Astrocyte of the cerebellum (primary cell): ENCODE measurements around the gene SLC23A1.

Experiments
- DNase-seq: peaks from one replicate; pipeline ENCODE4 v3.0.0-alpha.2; 2011; ENCODE audit warnings: low read depth
- H3K4me3 ChIP-seq: 2 replicates; pipeline ENCODE4 v1.5.1; 2011; ENCODE audit warnings: mild to moderate bottlenecking, low read depth, low read length, moderate library complexity
- in situ Hi-C: cut with HindIII; loops from 2 replicates; pipeline ENCODE4 v1.10.0; 2017; ENCODE audit warnings: low sequenced_read_pairs
- TF ChIP-seq, protein P1 (sequence below): IDR thresholded peaks from 2 replicates; pipeline ENCODE4 v1.5.1; 2012; ENCODE audit warnings: low read length, low read depth, moderate library complexity, mild to moderate bottlenecking; ENCODE audit errors: missing control alignments

The SLC23A1 gene

DNA sequence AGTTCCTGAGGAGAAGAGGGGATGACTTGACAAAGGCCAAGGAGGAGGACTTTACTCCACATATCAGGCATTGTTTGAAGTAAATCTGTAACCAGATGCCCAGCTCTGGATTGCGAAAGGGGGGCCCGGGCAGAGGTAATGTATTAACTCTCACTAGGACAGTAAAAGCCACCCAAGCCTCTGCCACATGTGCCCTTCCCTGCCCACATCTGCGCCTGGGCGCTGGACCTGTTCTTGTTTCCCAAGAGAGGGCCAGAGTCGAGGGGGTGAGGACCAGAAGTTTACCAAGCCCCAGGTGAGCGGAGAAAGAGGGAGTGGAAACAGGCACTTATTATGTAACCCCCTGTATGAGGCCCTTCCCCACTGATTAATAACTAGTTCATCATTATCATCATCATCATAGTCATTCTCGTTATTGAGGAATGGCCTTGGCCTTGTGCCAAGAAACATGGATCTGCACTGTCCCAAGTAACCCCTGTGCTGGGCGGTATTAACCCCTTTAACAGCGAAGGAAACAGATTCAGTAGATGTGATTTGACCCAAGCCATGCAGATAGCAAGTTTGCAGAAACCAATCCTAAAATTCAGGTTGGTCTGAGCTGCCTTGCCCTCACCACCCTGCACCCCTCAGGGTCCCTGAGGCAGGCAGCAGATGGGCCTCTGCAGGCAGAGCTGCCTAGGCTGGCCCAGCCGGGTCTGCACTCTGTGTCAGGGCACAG, at the start of gene SLC23A1:
TSS of gene SLC23A1 (minus strand) at position 23 of the 718 bp plus-strand sequence. CDS start 44 bp downstream, outside the sequence.
- in situ Hi-C loops, result no loop called here
- DNase-seq, result no peak
- TF ChIP-seq, protein P1, sequence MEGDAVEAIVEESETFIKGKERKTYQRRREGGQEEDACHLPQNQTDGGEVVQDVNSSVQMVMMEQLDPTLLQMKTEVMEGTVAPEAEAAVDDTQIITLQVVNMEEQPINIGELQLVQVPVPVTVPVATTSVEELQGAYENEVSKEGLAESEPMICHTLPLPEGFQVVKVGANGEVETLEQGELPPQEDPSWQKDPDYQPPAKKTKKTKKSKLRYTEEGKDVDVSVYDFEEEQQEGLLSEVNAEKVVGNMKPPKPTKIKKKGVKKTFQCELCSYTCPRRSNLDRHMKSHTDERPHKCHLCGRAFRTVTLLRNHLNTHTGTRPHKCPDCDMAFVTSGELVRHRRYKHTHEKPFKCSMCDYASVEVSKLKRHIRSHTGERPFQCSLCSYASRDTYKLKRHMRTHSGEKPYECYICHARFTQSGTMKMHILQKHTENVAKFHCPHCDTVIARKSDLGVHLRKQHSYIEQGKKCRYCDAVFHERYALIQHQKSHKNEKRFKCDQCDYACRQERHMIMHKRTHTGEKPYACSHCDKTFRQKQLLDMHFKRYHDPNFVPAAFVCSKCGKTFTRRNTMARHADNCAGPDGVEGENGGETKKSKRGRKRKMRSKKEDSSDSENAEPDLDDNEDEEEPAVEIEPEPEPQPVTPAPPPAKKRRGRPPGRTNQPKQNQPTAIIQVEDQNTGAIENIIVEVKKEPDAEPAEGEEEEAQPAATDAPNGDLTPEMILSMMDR, result no peak
- H3K4me3 ChIP-seq, result no peak within 1 kb of the TSS

DNA sequence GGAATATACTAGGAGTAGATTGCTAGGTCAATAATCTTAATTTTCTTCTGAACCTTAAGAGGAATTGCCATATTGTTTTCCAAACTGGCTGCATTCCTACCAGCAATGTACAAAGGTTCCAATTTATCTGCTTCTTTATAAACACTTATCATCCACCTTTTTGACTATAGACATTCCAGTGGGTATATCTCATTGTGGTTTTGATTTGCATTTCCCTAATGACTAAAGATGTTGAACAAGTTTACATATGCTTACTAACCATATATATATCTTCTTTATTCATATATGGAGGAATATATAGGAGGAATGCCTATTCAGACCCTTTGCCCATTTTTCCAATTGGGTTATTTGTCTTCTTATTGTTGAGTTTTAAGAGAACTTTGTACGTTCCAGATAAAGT, 48.6 kb upstream of the SLC23A1 start:
- in situ Hi-C loops, result no loop called here
- no peak for DNase-seq
- no peak overlapping the region for H3K4me3 ChIP-seq
- TF ChIP-seq, protein P1, result no peak

DNA sequence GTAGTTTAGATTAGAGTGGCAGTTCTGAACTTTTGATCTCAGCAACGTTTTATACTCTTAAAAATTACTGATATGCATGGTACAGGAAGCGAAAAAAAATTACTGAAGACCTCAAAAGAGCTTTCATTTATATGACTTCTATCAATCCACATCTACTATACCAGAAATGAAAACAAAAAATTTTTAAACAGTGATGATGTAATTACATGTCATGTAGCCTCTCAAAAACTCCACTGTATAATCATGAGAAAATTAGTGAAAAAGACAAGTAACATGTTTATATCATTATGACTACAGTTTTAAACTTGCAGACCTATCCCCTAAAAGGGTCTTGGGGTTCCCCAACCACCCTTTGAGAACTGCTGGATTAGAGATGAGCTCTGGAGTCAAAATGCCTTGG, 46.9 kb upstream of the SLC23A1 start:
- DNase-seq, result no peak
- in situ Hi-C loops, result no loop called here
- H3K4me3 ChIP-seq, result no peak overlapping the region
- TF ChIP-seq, protein P1, result no peak

DNA sequence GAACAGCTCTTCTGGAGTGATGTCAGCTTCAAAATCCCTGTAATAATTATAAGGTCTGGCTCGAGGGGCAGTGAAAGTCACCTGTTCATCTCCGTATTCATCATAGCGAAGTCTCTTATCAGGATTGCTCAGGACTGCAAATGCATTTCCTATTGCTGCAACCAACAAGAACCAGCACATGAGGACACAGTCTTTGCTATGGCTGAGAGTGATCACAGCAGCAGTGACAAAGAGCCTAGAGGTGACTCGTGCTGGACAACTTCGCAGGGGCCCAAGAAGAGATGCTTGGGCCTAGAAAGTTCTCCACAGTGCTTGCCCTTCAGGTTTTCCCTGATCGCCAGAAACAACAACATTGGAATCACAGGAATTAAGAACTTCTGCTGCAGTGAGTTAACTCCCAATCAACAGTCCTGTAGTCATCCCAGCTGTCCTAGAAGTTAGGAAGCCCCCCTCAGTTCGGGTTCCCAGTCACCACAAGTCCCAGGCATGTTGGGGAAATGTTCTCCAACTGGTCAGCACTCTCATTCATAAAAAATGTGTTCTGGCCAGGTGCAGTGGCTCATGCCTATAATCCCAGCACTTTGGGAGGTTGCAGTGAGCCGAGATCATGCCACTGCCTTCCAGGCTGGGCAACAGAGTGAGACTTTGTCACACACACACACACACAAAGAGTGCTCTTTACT, 43.2 kb upstream of the SLC23A1 start:
- in situ Hi-C loops, result no loop called here
- DNase-seq, result no peak
- TF ChIP-seq, protein P1, result no peak
- H3K4me3 ChIP-seq, result no peak overlapping the region

DNA sequence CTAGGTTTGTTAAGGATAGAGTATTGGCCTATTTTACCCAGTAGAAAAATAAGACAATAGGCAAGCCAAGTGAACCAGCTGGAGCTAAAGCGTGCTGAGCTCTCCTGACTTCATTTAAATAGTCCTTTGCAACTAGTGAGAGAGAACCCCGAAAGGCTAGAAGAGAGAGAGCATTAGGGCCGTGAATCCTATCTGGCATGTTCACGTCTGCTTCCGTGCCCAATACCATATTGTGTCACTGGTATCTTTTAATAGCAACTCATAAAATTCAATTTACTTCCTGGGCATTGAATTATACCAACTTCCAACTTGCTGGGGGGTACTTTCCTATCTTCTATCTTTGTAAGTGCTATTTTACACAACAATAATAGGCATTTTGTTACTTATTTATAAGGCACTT, 42.4 kb upstream of the SLC23A1 start:
- H3K4me3 ChIP-seq, result no peak overlapping the region
- DNase-seq, result no peak
- in situ Hi-C loops, result no loop called here
- TF ChIP-seq, protein P1, result no peak

DNA sequence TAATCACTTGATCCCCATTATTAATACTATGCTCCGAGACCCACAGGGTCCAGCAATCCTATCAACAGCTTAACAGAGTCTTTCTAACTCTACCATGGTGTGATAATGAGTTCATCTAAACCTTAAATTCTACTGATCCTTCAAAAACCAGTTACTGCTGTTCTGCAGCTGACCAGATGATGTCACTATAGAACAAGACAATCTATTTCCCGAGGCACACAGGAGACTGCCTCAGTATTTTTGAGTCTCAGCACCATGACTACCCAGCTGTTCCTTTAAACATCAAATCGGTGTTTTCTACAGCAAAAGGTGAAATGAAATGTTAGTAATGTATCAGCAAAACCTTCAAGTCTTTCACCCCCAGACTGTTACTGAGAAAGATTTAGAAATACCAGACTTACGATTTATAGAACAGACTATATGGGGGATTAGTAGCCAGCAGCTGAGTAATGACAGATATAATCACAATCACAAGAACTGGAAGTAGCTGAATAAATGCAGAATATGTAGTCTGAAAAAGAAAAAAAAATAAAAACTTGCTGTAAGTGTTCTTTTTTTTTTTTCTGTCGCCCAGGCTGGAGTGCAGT, 39.3 kb upstream of the SLC23A1 start:
- in situ Hi-C loops, result no loop called here
- peak; percentile 70 for DNase-seq

More for the DNA sequence above, 39.3 kb upstream of the SLC23A1 start:
- no peak overlapping the region for H3K4me3 ChIP-seq
- TF ChIP-seq, protein P1, result peak; percentile 83
